MM.1S (cell line): ENCODE measurements around the gene EPB41L4B.

Experiments used
- DNase-seq: peaks from one replicate; pipeline ENCODE4 v3.0.0-alpha.2; 2015
- H2AFZ ChIP-seq: fragments of 300-600 bp; sonication (generic); 2 replicates; pipeline ENCODE4 v1.6.0; 2016; ENCODE audit warnings: antibody characterized with exemption, low read length
- H3F3A ChIP-seq: fragments of 300-600 bp; sonication (generic); 2 replicates; pipeline ENCODE4 v1.6.1; 2016; ENCODE audit warnings: mild to moderate bottlenecking, antibody characterized with exemption, low read length, moderate library complexity, mixed read lengths; ENCODE audit not compliant: insufficient read depth
- H3K27ac ChIP-seq: fragments of 300-600 bp; sonication (generic); 2 replicates; pipeline ENCODE4 v1.5.1; 2016; ENCODE audit warnings: mild to moderate bottlenecking, low read length
- H3K27me3 ChIP-seq: fragments of 300-600 bp; sonication (generic); replicated peaks from 2 replicates; pipeline ENCODE4 v1.6.0; 2016; ENCODE audit warnings: low read length; ENCODE audit not compliant: insufficient read depth
- H3K36me3 ChIP-seq: fragments of 300-600 bp; sonication (generic); replicated peaks from 2 replicates; pipeline ENCODE4 v1.6.1; 2016; ENCODE audit warnings: mild to moderate bottlenecking, low read length, mixed read lengths; ENCODE audit not compliant: insufficient read depth
- H3K4me1 ChIP-seq: fragments of 300-600 bp; sonication (generic); 2 replicates; pipeline ENCODE4 v1.6.1; 2016; ENCODE audit warnings: low read length, mixed read lengths
- H3K4me2 ChIP-seq: fragments of 300-600 bp; sonication (generic); 2 replicates; pipeline ENCODE4 v1.6.0; 2016; ENCODE audit warnings: low read depth, low read length
- H3K4me3 ChIP-seq: fragments of 300-600 bp; sonication (generic); 2 replicates; pipeline ENCODE4 v1.5.1; 2016; ENCODE audit warnings: low read length, mixed read lengths
- H3K79me2 ChIP-seq: fragments of 300-600 bp; sonication (generic); 2 replicates; pipeline ENCODE4 v1.6.1; 2016; ENCODE audit warnings: mixed run types, low read length, mixed read lengths
- H3K9ac ChIP-seq: fragments of 300-600 bp; sonication (generic); 2 replicates; pipeline ENCODE4 v1.6.1; 2016; ENCODE audit warnings: low read length, mixed read lengths
- H3K9me2 ChIP-seq: fragments of 300-600 bp; sonication (generic); replicated peaks from 2 replicates; pipeline ENCODE4 v1.6.1; 2016; ENCODE audit warnings: mild to moderate bottlenecking, low read length, mixed read lengths; ENCODE audit not compliant: insufficient read depth
- H3K9me3 ChIP-seq: fragments of 300-600 bp; sonication (generic); replicated peaks from 2 replicates; pipeline ENCODE4 v1.6.1; 2016; ENCODE audit warnings: mild to moderate bottlenecking, low read length, mixed read lengths; ENCODE audit not compliant: insufficient read depth
- H4K20me1 ChIP-seq: fragments of 300-600 bp; sonication (generic); 2 replicates; pipeline ENCODE4 v1.6.1; 2016; ENCODE audit warnings: mild to moderate bottlenecking, low read length, moderate library complexity, mixed read lengths; ENCODE audit not compliant: insufficient read depth
- EZH2 ChIP-seq: fragments of 300-600 bp; sonication (generic); optimal IDR thresholded peaks from 2 replicates; pipeline ENCODE3; 2017; ENCODE audit warnings: low read depth, mild to moderate bottlenecking, antibody characterized with exemption, low read length, mixed read lengths
- EZH2phosphoT487 ChIP-seq: fragments of 300-600 bp; sonication (generic); IDR thresholded peaks from 2 replicates; pipeline ENCODE4 v1.6.1; 2018; ENCODE audit warnings: antibody characterized with exemption, low read length
- TF ChIP-seq, protein P1 (sequence below): fragments of 300-600 bp; sonication (generic); IDR thresholded peaks from 2 replicates; pipeline ENCODE4 v1.5.1; 2016; ENCODE audit warnings: antibody characterized with exemption, low read length, mixed read lengths

EPB41L4B gene

DNA sequence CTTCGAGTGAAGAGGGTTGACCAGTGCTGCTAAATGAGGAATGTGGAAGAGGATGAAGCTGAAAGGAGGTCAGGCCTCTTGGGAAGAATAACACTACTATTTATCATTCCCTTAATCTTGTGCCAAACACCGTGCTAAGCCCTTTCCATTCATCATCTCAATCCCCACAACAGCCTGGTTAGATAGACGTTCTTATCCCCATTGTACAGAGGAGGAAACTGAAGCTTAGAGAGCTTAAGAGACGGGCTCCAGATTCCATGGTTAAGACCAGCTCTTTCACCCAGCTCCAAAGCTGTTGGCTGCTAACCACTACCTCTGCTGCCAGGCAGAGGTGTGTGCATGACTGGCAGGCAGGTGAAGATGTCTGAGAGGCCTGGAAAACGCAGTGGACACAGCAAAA, 868 bp upstream of the EPB41L4B start:
- no peak for TF ChIP-seq EZH2phosphoT487
- TF ChIP-seq, protein P1, sequence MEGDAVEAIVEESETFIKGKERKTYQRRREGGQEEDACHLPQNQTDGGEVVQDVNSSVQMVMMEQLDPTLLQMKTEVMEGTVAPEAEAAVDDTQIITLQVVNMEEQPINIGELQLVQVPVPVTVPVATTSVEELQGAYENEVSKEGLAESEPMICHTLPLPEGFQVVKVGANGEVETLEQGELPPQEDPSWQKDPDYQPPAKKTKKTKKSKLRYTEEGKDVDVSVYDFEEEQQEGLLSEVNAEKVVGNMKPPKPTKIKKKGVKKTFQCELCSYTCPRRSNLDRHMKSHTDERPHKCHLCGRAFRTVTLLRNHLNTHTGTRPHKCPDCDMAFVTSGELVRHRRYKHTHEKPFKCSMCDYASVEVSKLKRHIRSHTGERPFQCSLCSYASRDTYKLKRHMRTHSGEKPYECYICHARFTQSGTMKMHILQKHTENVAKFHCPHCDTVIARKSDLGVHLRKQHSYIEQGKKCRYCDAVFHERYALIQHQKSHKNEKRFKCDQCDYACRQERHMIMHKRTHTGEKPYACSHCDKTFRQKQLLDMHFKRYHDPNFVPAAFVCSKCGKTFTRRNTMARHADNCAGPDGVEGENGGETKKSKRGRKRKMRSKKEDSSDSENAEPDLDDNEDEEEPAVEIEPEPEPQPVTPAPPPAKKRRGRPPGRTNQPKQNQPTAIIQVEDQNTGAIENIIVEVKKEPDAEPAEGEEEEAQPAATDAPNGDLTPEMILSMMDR, result no peak
- no peak for TF ChIP-seq EZH2
- Histone ChIP-seq H3K27me3 (peaks cover 5% of the 10 kb centered on the region; the same call in 1 of the 2 replicates), H3K9me3 (no peaks in the 10 kb centered on the region), H3F3A (no peaks in the 10 kb centered on the region), H3K4me2 (no peak overlapping the region), H3K4me3 (no peak overlapping the region), H2AFZ (peak overlapping the region; percentile 55), H3K9ac (no peak overlapping the region), H3K4me1 (peaks cover 5% of the 10 kb centered on the region), H3K79me2 (no peaks in the 10 kb centered on the region), H4K20me1 (no peaks in the 10 kb centered on the region), H3K27ac (no peak overlapping the region), H3K36me3 (no peaks in the 10 kb centered on the region), H3K9me2 (no peaks in the 10 kb centered on the region)
- DNase-seq, result no peak

DNA sequence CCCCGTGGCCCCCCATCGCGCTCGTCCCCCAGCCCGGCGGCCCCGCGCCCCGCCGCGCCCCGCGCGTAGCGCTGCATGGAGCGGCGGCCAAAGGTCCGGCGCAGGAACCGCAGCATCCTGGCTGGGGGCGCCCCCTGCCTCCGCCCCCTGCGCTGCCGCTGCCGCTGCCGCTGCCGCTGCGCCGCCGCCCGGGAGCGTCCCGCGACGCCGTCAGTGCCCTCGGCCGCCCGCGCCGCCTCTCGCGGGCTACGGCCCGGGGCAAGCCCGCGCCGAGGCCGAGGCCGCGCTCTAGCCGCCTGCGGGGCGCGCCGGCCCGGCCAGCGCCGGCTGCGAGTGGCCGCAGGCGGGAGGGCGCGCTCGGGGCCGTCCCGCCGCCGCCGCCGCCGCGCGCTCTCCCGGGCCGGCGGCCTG, 523 bp downstream of the EPB41L4B start:
- Histone ChIP-seq H3K9me2 (no peaks in the 10 kb centered on the region), H3K27ac (no peak overlapping the region), H3K9ac (no peak overlapping the region), H2AFZ (no peak overlapping the region), H3K4me1 (peaks cover 5% of the 10 kb centered on the region), H3K9me3 (no peaks in the 10 kb centered on the region), H4K20me1 (no peaks in the 10 kb centered on the region), H3K36me3 (no peaks in the 10 kb centered on the region), H3F3A (no peaks in the 10 kb centered on the region), H3K4me3 (no peak overlapping the region), H3K4me2 (no peak overlapping the region), H3K27me3 (peaks cover 5% of the 10 kb centered on the region; the same call in 1 of the 2 replicates), H3K79me2 (no peaks in the 10 kb centered on the region)
- peak; percentile 39 for DNase-seq
- no peak for TF ChIP-seq EZH2phosphoT487
- TF ChIP-seq, protein P1, result no peak
- TF ChIP-seq EZH2, result no peak

DNA sequence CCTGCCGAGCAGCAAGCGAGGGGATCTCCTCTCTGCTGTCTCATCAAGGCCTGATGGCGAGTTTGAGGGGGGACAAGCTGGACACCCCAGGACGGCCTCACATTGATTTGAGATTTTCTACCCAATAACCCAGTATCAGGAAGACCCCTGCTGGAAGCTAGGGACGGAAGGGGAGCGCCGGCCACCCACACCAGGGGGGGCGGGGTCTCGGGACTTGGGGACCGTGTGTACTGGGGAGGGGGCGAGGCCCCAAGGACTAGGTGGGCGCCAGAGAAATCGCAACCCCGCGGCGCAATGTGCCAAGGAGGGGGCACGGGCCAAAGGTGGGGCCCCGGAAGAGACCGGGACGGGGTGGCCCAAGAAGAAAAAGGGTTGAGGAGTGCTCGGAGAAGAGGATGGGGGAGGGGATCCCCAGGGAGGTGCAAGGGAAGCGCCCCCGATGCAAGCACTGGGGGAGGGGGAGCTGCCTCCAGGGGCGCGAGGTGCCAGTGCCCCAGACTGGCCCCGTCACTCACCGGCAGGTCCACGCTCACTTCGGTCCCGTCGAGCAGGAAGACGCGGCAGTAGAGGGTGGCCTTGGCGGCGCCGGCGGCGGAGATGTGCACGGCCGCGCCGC, 1.1 kb downstream of the EPB41L4B start:
- H3F3A ChIP-seq, result no peaks in the 10 kb centered on the region
- H3K27me3 ChIP-seq, result peaks cover 5% of the 10 kb centered on the region; the same call in 1 of the 2 replicates
- peak overlapping the region; percentile 55 for H3K4me3 ChIP-seq
- no peaks in the 10 kb centered on the region for H3K79me2 ChIP-seq
- no peaks in the 10 kb centered on the region for H3K36me3 ChIP-seq
- TF ChIP-seq EZH2phosphoT487 (no peak), EZH2 (no peak)
- TF ChIP-seq, protein P1, result no peak
- H2AFZ ChIP-seq, result 0 out of 2 replicates have a peak overlapping the region, but pooled peaks have one; percentile 31
- peak overlapping the region; percentile 70 for H3K4me2 ChIP-seq
- H4K20me1 ChIP-seq, result no peaks in the 10 kb centered on the region
- H3K9ac ChIP-seq, result no peak overlapping the region; the same call in 1 of the 2 replicates
- no peaks in the 10 kb centered on the region for H3K9me3 ChIP-seq
- H3K9me2 ChIP-seq, result no peaks in the 10 kb centered on the region
- H3K27ac ChIP-seq, result no peak overlapping the region
- H3K4me1 ChIP-seq, result peaks cover 5% of the 10 kb centered on the region
- peak; percentile 17 for DNase-seq
